Cardiac fibroblast (primary cell): Measurements from ENCODE around the gene MROH8.
A peak's percentile ranks its signal among the peaks of the same experiment; 100 is the strongest.
"Not testable (repeated sequence)": the region's sequence is repeated elsewhere in the genome, so short reads cannot be mapped to it uniquely, and the experiment has no call there.

Source experiments
- DNase-seq, 2 donors: peaks; one replicate each; pipeline versions ENCODE4 v3.0.0 to v3.0.0-alpha.2; 2010; ENCODE audit warnings: low read depth in 2 of 2
- H3K4me3 ChIP-seq, 2 donors: replicated peaks in 1 of 2; 1 replicate in 1 of 2; 2 replicates in 1 of 2; pipeline ENCODE4 v1.5.1; 2011; ENCODE audit warnings: low read depth in 2 of 2, low read length in 2 of 2, mild to moderate bottlenecking in 2 of 2, moderate library complexity in 1 of 2
- CTCF ChIP-seq: IDR thresholded peaks from one replicate; pipeline ENCODE4 v1.5.1; 2011; ENCODE audit warnings: low read depth, mild to moderate bottlenecking, low read length, inconsistent platforms

MROH8 gene

GRCh38 chr20:37075932-37076685, 103.2 kb downstream of the MROH8 start:
- DNase-seq, result no peak
- no peak overlapping the region for H3K4me3 ChIP-seq

GRCh38 chr20:37072293-37073196, 106.8 kb downstream of the MROH8 start:
- DNase-seq, result no peak
- no peak overlapping the region for H3K4me3 ChIP-seq
- TF ChIP-seq CTCF, result no peak

More at GRCh38 chr20:37075932-37076685, 103.2 kb downstream of the MROH8 start:
- no peak for TF ChIP-seq CTCF

- no peak overlapping the region for H3K4me3 ChIP-seq
- DNase-seq, result peak; percentile 21 to 28
- TF ChIP-seq CTCF, result no peak
Observed at GRCh38 chr20:37071481-37071911, 107.9 kb downstream of the MROH8 start.

GRCh38 chr20:37069563-37069962, 109.8 kb downstream of the MROH8 start:
- not testable (repeated sequence) for DNase-seq, H3K4me3 ChIP-seq

GRCh38 chr20:37066168-37066567, 113.2 kb downstream of the MROH8 start:
- TF ChIP-seq CTCF, result no peak
- DNase-seq, result no peak
- no peak overlapping the region for H3K4me3 ChIP-seq

- no peak for TF ChIP-seq CTCF
- DNase-seq, result no peak
- H3K4me3 ChIP-seq, result no peak overlapping the region
Observed at GRCh38 chr20:37055276-37055675, 124.1 kb downstream of the MROH8 start.
